GM18870 (cell line): ENCODE results near the gene LDAH.

Experiments used
- ATAC-seq: cut with Tn5 transposase; IDR thresholded peaks from one replicate; pipeline ENCODE4 v1.9.1; 2021; ENCODE audit warnings: moderate library complexity; ENCODE audit not compliant: unreplicated experiment

The LDAH gene

GRCh38 chr2:20781656-20782265 is 41.1 kb downstream of the LDAH start:
- no peak for ATAC-seq

- ATAC-seq = no peak
Observed at GRCh38 chr2:20771299-20771698, 51.6 kb downstream of the LDAH start.

GRCh38 chr2:20766798-20767644 is 55.9 kb downstream of the LDAH start:
- ATAC-seq = no peak

GRCh38 chr2:20766213-20766612 is 56.7 kb downstream of the LDAH start:
- no peak for ATAC-seq

- no peak for ATAC-seq
Observed at GRCh38 chr2:20762945-20763683, 59.8 kb downstream of the LDAH start.

- no peak for ATAC-seq
Observed at GRCh38 chr2:20759487-20759886, 63.4 kb downstream of the LDAH start.

GRCh38 chr2:20758997-20759396 is 63.9 kb downstream of the LDAH start:
- peak; percentile 97 for ATAC-seq

- no peak for ATAC-seq
Observed at GRCh38 chr2:20757405-20758090, 65.4 kb downstream of the LDAH start.

- no peak for ATAC-seq
Observed at GRCh38 chr2:20755132-20755800, 67.6 kb downstream of the LDAH start.

GRCh38 chr2:20752293-20752692 is 70.6 kb downstream of the LDAH start:
- no peak for ATAC-seq

GRCh38 chr2:20747317-20747716 is 75.6 kb downstream of the LDAH start:
- no peak for ATAC-seq

- ATAC-seq = no peak
Observed at GRCh38 chr2:20745924-20746555, 76.9 kb downstream of the LDAH start.

- peak; percentile 94 for ATAC-seq
Observed at GRCh38 chr2:20744366-20745335, 78.2 kb downstream of the LDAH start.

- ATAC-seq = no peak
Observed at GRCh38 chr2:20738772-20739171, 84.1 kb downstream of the LDAH start.

GRCh38 chr2:20737505-20737904 is 85.4 kb downstream of the LDAH start:
- peak; percentile 95 for ATAC-seq

GRCh38 chr2:20728114-20728758 is 94.7 kb downstream of the LDAH start:
- no peak for ATAC-seq

GRCh38 chr2:20726913-20727312 is 96.0 kb downstream of the LDAH start:
- ATAC-seq = no peak

- no peak for ATAC-seq
Observed at GRCh38 chr2:20725782-20726181, 97.1 kb downstream of the LDAH start.
